OCI-LY7 (cell line): ENCODE results near the gene POU4F3.

Experiments
- CTCF ChIP-seq: fragments of 200-600 bp; sonication (generic); conservative IDR thresholded peaks from 2 replicates; pipeline ENCODE4 v1.5.1; 2014; ENCODE audit warnings: mild to moderate bottlenecking, antibody characterized with exemption, low read length, moderate library complexity, mixed read lengths
- EZH2phosphoT487 ChIP-seq: fragments of 200-600 bp; sonication (generic); IDR thresholded peaks from 2 replicates; pipeline ENCODE4 v1.6.1; 2018; ENCODE audit warnings: low read depth, borderline replicate concordance, mild to moderate bottlenecking, mixed run types, antibody characterized with exemption, low read length, moderate library complexity, mixed read lengths

DNA sequence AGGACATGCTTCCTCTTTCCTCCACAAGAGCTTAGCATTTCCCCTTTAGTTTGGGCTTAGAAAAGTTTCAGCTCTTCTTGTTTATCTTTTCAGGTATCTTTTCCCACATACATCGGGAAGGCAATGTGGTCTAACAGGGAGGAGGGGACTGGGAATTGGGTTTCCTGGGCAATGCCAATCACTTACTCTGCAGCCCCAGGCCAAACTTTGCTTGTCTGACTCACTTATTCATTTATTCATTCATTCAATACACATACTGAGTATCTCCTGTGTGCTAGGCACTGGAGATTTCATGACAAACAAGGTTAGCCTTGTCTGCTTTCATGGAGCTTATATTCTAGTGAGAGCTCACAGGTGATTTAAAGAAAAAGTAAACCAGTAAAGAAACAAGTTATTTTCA lies 10.7 kb upstream of the POU4F3 start:
- TF ChIP-seq CTCF: no peak
- no peak for TF ChIP-seq EZH2phosphoT487
